ENCODE measurements around the gene UBB.

The UBB gene

GRCh38 chr17:16380640-16381495, at the start of gene UBB:
Gene UBB, plus strand, starts transcription at chr17:16381091. Its CDS starts 817 bp downstream, at chr17:16381908.
- peak; percentile 97 for DNase-seq (ENCODE audit: low read depth)
- peak within 1 kb of the TSS; percentile 89 for H3K4me3 ChIP-seq (ENCODE audit: low read depth, low read length)

GRCh38 chr17:16338391-16338790, 42.5 kb upstream of the UBB start:
- H3K4me3 ChIP-seq (ENCODE audit: low read depth, low read length) = no peak overlapping the region
- no peak for DNase-seq (ENCODE audit: low read depth)

GRCh38 chr17:16339402-16339801, 41.5 kb upstream of the UBB start:
- no peak overlapping the region for H3K4me3 ChIP-seq (ENCODE audit: low read depth, low read length)
- no peak for DNase-seq (ENCODE audit: low read depth)

- DNase-seq (ENCODE audit: low read depth) = no peak
- no peak overlapping the region for H3K4me3 ChIP-seq (ENCODE audit: low read depth, low read length)
Observed at GRCh38 chr17:16339959-16340358, 40.9 kb upstream of the UBB start.

- DNase-seq (ENCODE audit: low read depth) = no peak
- H3K4me3 ChIP-seq (ENCODE audit: low read depth, low read length) = no peak overlapping the region
Observed at GRCh38 chr17:16342979-16343378, 37.9 kb upstream of the UBB start.

GRCh38 chr17:16343569-16343968, 37.3 kb upstream of the UBB start:
- H3K4me3 ChIP-seq (ENCODE audit: low read depth, low read length) = no peak overlapping the region
- DNase-seq (ENCODE audit: low read depth) = no peak

GRCh38 chr17:16345565-16345964, 35.3 kb upstream of the UBB start:
- no peak overlapping the region for H3K4me3 ChIP-seq (ENCODE audit: low read depth, low read length)
- DNase-seq (ENCODE audit: low read depth) = no peak

- no peak for DNase-seq (ENCODE audit: low read depth)
- no peak overlapping the region for H3K4me3 ChIP-seq (ENCODE audit: low read depth, low read length)
Observed at GRCh38 chr17:16346721-16347271, 34.1 kb upstream of the UBB start.

- no peak for DNase-seq (ENCODE audit: low read depth)
- no peak overlapping the region for H3K4me3 ChIP-seq (ENCODE audit: low read depth, low read length)
Observed at GRCh38 chr17:16348586-16348985, 32.3 kb upstream of the UBB start.

GRCh38 chr17:16349431-16349830, 31.5 kb upstream of the UBB start:
- DNase-seq (ENCODE audit: low read depth) = no peak
- no peak overlapping the region for H3K4me3 ChIP-seq (ENCODE audit: low read depth, low read length)

- DNase-seq (ENCODE audit: low read depth) = no peak
- peak overlapping the region; percentile 75 for H3K4me3 ChIP-seq (ENCODE audit: low read depth, low read length)
Observed at GRCh38 chr17:16351831-16352230, 29.1 kb upstream of the UBB start.

GRCh38 chr17:16352303-16352666, 28.6 kb upstream of the UBB start:
- no peak for DNase-seq (ENCODE audit: low read depth)
- H3K4me3 ChIP-seq (ENCODE audit: low read depth, low read length) = peak overlapping the region; percentile 75

GRCh38 chr17:16352667-16353316, 28.1 kb upstream of the UBB start:
- DNase-seq (ENCODE audit: low read depth) = no peak
- peak overlapping the region; percentile 75 for H3K4me3 ChIP-seq (ENCODE audit: low read depth, low read length)

GRCh38 chr17:16353317-16354174, 27.3 kb upstream of the UBB start, which contains the start of gene CENPV:
Gene CENPV, minus strand, starts transcription at chr17:16353469. Its CDS starts 33 bp downstream, at chr17:16353436.
- DNase-seq (ENCODE audit: low read depth) = no peak

GRCh38 chr17:16354585-16354984, 26.3 kb upstream of the UBB start:
- no peak overlapping the region for H3K4me3 ChIP-seq (ENCODE audit: low read depth, low read length)

More at GRCh38 chr17:16353317-16354174, 27.3 kb upstream of the UBB start, which contains the start of gene CENPV:
- H3K4me3 ChIP-seq (ENCODE audit: low read depth, low read length) = peak within 1 kb of the TSS; percentile 75

GRCh38 chr17:16358394-16358793, 22.5 kb upstream of the UBB start:
- no peak overlapping the region for H3K4me3 ChIP-seq (ENCODE audit: low read depth, low read length)
- no peak for DNase-seq (ENCODE audit: low read depth)

More at GRCh38 chr17:16354585-16354984, 26.3 kb upstream of the UBB start:
- no peak for DNase-seq (ENCODE audit: low read depth)

GRCh38 chr17:16361874-16362273, 19.0 kb upstream of the UBB start:
- no peak overlapping the region for H3K4me3 ChIP-seq (ENCODE audit: low read depth, low read length)
- no peak for DNase-seq (ENCODE audit: low read depth)

GRCh38 chr17:16363749-16364536, 16.9 kb upstream of the UBB start:
- no peak for DNase-seq (ENCODE audit: low read depth)
- no peak overlapping the region for H3K4me3 ChIP-seq (ENCODE audit: low read depth, low read length)

- no peak for DNase-seq (ENCODE audit: low read depth)
- no peak overlapping the region for H3K4me3 ChIP-seq (ENCODE audit: low read depth, low read length)
Observed at GRCh38 chr17:16364625-16365024, 16.3 kb upstream of the UBB start.

All from skeletal muscle cell (primary cell).